ENCODE results near the gene EPB41L1.

Gene EPB41L1

DNA sequence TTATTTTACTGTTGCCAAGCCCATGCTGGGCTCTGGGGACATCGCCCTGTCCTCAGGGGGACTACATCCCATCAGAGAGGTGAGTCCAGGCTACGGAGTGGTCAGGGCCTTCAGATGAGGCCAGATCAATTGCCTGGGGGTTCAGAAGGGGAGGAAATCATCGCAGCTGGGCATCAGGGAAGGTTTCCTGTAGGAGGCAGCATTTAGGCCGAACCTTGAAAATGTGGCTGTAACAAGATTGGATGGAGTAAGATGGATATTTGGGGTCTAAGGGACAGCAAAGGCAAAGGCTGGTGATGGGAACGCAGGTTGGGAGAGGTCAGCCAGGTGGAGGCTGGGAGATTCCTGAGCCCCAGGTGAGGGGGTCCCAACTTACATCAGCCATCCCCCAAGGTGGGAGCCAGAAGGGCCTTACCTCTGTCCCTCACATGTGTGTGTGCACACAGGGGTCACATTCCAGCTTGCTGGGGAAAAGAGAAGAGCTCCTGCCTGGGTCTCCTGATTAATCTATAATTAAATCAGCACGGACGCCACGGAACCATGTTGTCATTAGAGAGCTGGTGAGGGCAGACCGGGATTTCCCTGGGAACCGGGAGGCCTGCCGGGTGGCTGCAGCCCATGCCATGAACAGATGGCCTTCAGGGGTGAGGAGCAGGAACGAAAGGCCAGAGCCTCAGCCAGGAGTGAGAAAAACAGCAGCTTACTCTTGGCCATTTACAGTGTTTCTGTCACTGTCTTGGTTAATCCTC is 121.1 kb downstream of the EPB41L1 start:
- H3K27ac Mint-ChIP-seq, result peak overlapping the region; percentile 86
- no peaks in the 10 kb centered on the region for H3K4me1 Mint-ChIP-seq

DNA sequence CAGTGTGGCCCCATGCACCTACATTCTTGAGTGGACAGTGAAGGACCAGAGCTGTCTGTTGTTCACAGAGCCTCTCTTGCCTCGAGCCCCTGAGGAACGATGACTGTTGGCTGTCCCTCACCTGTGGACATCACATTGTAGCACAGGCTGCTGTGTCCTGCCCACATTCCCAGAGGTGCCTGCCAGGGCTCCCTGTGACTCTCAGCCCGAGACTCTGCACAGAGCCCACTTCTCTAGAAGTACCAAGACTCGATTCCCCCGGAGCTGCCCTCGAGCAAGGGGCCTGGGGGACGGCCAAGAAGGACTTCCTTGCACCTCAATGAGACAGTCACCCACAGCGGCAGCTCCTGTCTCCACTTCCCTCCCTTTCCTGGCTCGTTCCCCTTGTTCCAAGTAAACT is 123.0 kb downstream of the EPB41L1 start:
- Mint-ChIP-seq H3K4me3 (no peak overlapping the region), H3K4me1 (no peaks in the 10 kb centered on the region), H3K27me3 (peaks cover 8% of the 10 kb centered on the region), H3K9me3 (no peaks in the 10 kb centered on the region), H3K27ac (no peak overlapping the region), H3K36me3 (no peaks in the 10 kb centered on the region)

More for the DNA sequence above, 121.1 kb downstream of the EPB41L1 start:
- H3K4me3 Mint-ChIP-seq, result no peak overlapping the region
- H3K36me3 Mint-ChIP-seq, result no peaks in the 10 kb centered on the region
- peaks cover 4% of the 10 kb centered on the region for H3K27me3 Mint-ChIP-seq
- no peaks in the 10 kb centered on the region for H3K9me3 Mint-ChIP-seq

DNA sequence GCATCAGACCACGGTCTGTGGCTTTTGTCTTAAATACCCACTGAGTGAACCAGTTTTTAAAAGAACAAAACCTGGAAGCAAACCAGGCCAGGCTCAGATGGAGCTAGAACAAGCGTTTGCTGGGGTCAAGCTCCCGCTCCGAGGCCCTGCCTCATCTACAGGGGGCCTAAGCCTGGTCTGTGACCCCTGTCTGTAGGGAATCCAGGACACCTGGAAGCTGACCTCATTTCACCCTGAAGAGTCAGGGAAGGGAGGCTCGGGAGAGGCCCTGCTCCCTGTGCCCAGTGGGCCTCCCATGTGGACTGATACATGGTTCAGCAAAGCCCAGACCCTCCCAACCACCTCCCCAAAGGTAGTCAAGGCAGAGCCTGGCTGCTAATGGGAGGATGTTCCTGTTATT is 124.8 kb downstream of the EPB41L1 start:
- Mint-ChIP-seq H3K9me3 (no peaks in the 10 kb centered on the region), H3K4me1 (no peaks in the 10 kb centered on the region), H3K27ac (no peak overlapping the region), H3K36me3 (no peaks in the 10 kb centered on the region), H3K27me3 (peaks cover 13% of the 10 kb centered on the region), H3K4me3 (no peak overlapping the region)

DNA sequence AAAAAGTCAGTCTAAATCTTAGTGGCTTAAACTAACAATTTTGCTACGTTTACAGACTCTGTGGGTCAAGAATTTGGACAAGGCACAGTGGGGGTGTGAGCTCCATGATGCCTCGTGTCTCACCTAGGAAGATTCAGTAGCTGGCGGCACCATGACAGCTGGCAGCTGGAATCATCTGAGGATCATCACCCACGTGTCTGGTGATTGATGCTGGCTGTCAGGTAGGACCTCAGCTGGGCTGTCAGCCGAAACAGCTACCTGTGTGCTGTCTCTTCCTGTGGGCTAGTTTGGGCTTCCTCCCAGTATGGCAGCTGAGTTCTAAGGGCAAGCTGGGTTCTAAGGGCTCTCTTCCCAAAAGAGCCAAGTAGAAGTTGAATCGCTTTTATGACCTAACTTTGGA is 125.2 kb downstream of the EPB41L1 start:
- Mint-ChIP-seq H3K4me1 (no peaks in the 10 kb centered on the region), H3K4me3 (no peak overlapping the region), H3K27ac (no peak overlapping the region), H3K27me3 (peaks cover 14% of the 10 kb centered on the region), H3K36me3 (no peaks in the 10 kb centered on the region), H3K9me3 (no peaks in the 10 kb centered on the region)

DNA sequence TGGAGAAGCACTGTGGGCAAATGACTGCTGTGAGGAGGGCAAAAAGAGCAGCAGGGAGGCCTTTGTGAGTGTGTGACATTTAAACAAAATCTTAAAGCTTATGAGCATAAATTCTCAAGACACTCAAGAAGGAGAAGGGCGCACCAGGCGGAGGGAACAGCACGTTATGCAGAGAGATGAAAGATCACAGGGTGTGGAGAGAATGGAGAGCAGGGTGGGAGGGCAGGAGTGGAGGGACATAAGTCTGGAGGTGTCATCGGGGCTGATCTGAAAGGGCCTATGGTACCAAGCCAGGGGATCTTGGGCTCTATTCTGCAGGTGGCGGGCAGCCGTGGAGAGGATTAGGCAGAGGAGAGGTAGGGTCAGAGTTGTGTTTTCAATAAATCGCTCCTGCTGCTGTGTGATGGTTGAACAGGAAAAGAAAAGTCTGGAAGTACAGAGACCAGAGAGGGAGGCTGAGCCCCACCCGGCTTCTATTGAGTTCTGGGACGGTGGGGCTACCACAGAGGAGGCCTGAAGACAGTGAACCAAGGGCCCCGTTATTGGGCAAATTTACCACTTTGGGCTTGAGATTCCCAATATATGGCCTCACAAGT is 127.3 kb downstream of the EPB41L1 start:
- Mint-ChIP-seq H3K4me3 (no peak overlapping the region), H3K4me1 (no peaks in the 10 kb centered on the region), H3K9me3 (no peaks in the 10 kb centered on the region), H3K36me3 (no peaks in the 10 kb centered on the region), H3K27me3 (peaks cover 17% of the 10 kb centered on the region), H3K27ac (no peak overlapping the region)

All from activated naive CD4-positive, alpha-beta T cell treated with anti-CD3 and anti-CD28 coated beads, Interleukin-2, amount 50 U/mL, for 24 hours (primary cell).